ENCODE data around the gene KDM2A. TPM values are rescaled to one million over a fixed set of nuclear protein-coding genes. Genes with fewer than 3 reads are reported as not detected.

Gene KDM2A
- total and polyA plus RNA-seq, 4 donors: 30.6 to 102 (median 63.2) TPM

GRCh38 chr11:67117672-67118180 lies 1.3 kb upstream of the KDM2A start:
- H3K27me3 ChIP-seq (ENCODE audit: control insufficient read depth in 3 of 3, insufficient read depth in 3 of 3, low read length in 2 of 3): no peaks in the 10 kb centered on the region
- H3K4me1 ChIP-seq (ENCODE audit: control insufficient read depth in 5 of 5, insufficient read depth in 5 of 5, low read length in 5 of 5): peaks cover 0 to 29% (median under 1%) of the 10 kb centered on the region in 5 donors
- no peak for ATAC-seq (ENCODE audit: insufficient read depth, low FRiP score)
- WGBS, 2 donors: 5 to 8% methylated on average over 29 to 65 of the region's 65 CpGs
- DNase-seq: peak; percentile 40 to 56 (median 46)
- no peak for TF ChIP-seq CTCF (IDR thresholded peaks at IDR 0.05; ENCODE audit: control extremely low read depth, extremely low read depth)
- H3K9ac ChIP-seq (ENCODE audit: insufficient read depth in 1 of 2, low read length in 2 of 2): peak overlapping the region in 1 of 2 donors; percentile 2
- H3K4me3 ChIP-seq: peak overlapping the region; percentile 55
- peaks cover 0 to 4% (median 2%) of the 10 kb centered on the region in 4 donors for H3K36me3 ChIP-seq (ENCODE audit: control insufficient read depth in 4 of 4, insufficient read depth in 4 of 4, low read length in 4 of 4)
- peak overlapping the region; percentile 100 for H3K27ac ChIP-seq (ENCODE audit: low read depth in 1 of 2, low read length in 1 of 2)
- no peaks in the 10 kb centered on the region for H3K9me3 ChIP-seq (ENCODE audit: control insufficient read depth in 4 of 4, insufficient read depth in 3 of 4, low read length in 3 of 4)

GRCh38 chr11:67118181-67118766 lies 789 bp upstream of the KDM2A start:
- H3K36me3 ChIP-seq (ENCODE audit: control insufficient read depth in 4 of 4, insufficient read depth in 4 of 4, low read length in 4 of 4): peaks cover 0 to 4% (median 2%) of the 10 kb centered on the region in 4 donors
- peak overlapping the region; percentile 100 for H3K27ac ChIP-seq (ENCODE audit: low read depth in 1 of 2, low read length in 1 of 2)
- H3K27me3 ChIP-seq (ENCODE audit: control insufficient read depth in 3 of 3, insufficient read depth in 3 of 3, low read length in 2 of 3): no peaks in the 10 kb centered on the region
- DNase-seq: peak in 2 of 3 donors; percentile 40 to 49
- H3K4me1 ChIP-seq (ENCODE audit: control insufficient read depth in 5 of 5, insufficient read depth in 5 of 5, low read length in 5 of 5): peaks cover 0 to 29% (median 4%) of the 10 kb centered on the region in 5 donors
- no peaks in the 10 kb centered on the region for H3K9me3 ChIP-seq (ENCODE audit: control insufficient read depth in 4 of 4, insufficient read depth in 3 of 4, low read length in 3 of 4)
- peak; percentile 1 for ATAC-seq (ENCODE audit: insufficient read depth, low FRiP score)
- H3K4me3 ChIP-seq: peak overlapping the region; percentile 55
- TF ChIP-seq CTCF (IDR thresholded peaks at IDR 0.05; ENCODE audit: control extremely low read depth, extremely low read depth): no peak
- H3K9ac ChIP-seq (ENCODE audit: insufficient read depth in 1 of 2, low read length in 2 of 2): no peak overlapping the region
- 0 to 1% methylated on average over 49 to 59 of the region's 59 CpGs for WGBS, 2 donors

DNA sequence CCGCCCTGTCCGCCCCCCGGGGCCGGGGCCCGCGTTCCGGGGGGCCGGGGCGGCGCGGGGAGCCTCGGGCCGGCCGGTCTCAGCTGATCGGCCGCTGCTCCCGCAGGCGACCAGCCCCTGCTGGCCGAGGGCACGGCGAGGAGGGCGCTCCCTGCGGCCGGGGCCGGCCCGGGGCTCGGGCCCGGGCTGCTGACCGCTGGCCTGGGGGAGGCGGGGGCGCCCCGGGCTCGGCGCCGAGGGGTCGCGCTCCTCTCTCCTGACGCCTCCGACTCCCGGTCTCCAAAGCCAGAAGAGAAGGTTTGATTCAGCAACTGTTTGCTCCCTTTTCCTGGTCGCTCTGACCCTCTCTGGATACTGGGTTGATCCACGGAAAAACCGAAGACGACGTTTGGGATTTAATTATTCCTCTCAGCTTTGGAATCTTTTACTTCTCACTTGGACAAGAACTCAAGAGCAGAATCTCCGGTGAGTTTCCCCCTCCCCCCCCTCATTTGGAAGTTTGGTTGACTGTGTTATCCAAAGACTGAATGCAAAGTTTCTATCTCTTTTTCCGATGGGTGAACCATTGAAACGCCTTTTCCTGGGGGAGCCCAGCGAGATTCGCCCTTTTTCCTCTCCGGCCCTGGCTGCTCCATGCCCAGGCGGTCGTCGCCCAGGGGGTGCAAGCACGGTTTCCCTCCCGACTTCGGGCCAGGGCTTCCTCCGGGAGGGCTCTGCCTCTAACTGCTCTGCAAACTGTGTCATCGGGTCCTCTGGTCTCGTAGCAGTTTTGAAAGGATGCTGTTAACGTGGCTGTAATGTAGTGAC lies 725 bp downstream of the KDM2A start:
- no peak for ATAC-seq (ENCODE audit: insufficient read depth, low FRiP score)
- DNase-seq: peak; percentile 32 to 65 (median 36)
- peak overlapping the region; percentile 61 to 95 for H3K9ac ChIP-seq (ENCODE audit: insufficient read depth in 1 of 2, low read length in 2 of 2)
- no peaks in the 10 kb centered on the region for H3K9me3 ChIP-seq (ENCODE audit: control insufficient read depth in 4 of 4, insufficient read depth in 3 of 4, low read length in 3 of 4)
- peak overlapping the region; percentile 95 to 99 for H3K27ac ChIP-seq (ENCODE audit: low read depth in 1 of 2, low read length in 1 of 2)
- TF ChIP-seq CTCF (IDR thresholded peaks at IDR 0.05; ENCODE audit: control extremely low read depth, extremely low read depth): no peak
- WGBS, 2 donors: 0 to 1% methylated on average over 38 to 61 of the region's 61 CpGs
- peaks cover 0 to 4% (median 2%) of the 10 kb centered on the region in 4 donors for H3K36me3 ChIP-seq (ENCODE audit: control insufficient read depth in 4 of 4, insufficient read depth in 4 of 4, low read length in 4 of 4)
- H3K4me1 ChIP-seq (ENCODE audit: control insufficient read depth in 5 of 5, insufficient read depth in 5 of 5, low read length in 5 of 5): peaks cover 0 to 29% (median 4%) of the 10 kb centered on the region in 5 donors
- peak overlapping the region; percentile 93 for H3K4me3 ChIP-seq
- H3K27me3 ChIP-seq (ENCODE audit: control insufficient read depth in 3 of 3, insufficient read depth in 3 of 3, low read length in 2 of 3): no peaks in the 10 kb centered on the region
